ENCODE data around the gene PPP2R5D. TPM values are rescaled to one million over a fixed set of nuclear protein-coding genes. Genes with fewer than 3 reads are reported as not detected.

The PPP2R5D gene
- total RNA-seq, 2 donors from 2014 or later, result 53.0 to 96.0 TPM

DNA sequence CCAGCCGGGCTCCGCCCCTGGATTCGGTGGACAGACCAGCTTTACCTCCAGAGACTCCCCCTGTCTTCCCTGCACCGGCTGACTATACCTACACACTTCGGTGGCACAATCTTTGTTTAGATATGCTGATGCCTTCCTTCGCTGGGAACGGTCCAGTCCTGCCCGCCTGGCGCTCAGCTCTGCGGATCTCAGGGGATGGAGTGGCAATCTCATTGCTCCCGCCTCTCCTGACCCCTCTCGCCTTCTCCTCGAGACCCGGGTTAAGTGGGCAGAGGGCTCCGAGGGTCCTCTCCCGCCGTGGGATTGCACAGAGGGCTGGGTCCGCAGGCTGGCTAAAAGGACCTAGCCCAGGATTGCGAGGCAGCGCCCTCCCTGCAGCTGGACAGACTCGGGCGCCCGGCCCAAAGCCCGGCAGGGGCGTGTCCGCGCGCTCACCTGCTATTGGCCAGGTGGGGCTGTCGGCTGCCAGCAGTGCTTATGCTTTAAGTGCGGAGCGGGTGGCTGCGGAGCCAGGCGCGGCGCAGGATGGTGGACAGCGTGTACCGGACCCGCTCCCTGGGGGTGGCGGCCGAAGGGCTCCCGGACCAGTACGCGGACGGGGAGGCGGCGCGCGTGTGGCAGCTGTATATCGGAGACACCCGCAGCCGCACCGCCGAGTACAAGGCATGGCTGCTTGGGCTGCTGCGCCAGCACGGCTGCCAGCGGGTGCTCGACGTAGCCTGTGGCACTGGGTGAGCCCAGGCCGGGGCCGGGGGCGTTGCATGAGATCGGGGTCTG, 23.9 kb upstream of the PPP2R5D start, which contains the start of gene GNMT:
Gene GNMT, plus strand, starts transcription at position 512 of the 777 bp plus-strand sequence. Its CDS starts 14 bp downstream, at position 526.
- no peaks in the 10 kb centered on the region for H3K9me3 Mint-ChIP-seq
- H3K36me3 Mint-ChIP-seq, result no peaks in the 10 kb centered on the region
- ATAC-seq, result peak; percentile 88 to 89
- DNase-seq (ENCODE audit: low spot score in 2 of 2), result peak in 1 of 2 donors; percentile 54
- peak within 1 kb of the TSS; percentile 34 to 36 for H3K27ac Mint-ChIP-seq

GRCh38 chr6:42961020-42961470, 23.3 kb upstream of the PPP2R5D start:
- DNase-seq (ENCODE audit: low spot score in 2 of 2) (no peak), ATAC-seq (no peak)
- peak overlapping the region in 1 of 2 donors; percentile 34 for H3K27ac Mint-ChIP-seq
- no peaks in the 10 kb centered on the region for H3K36me3 Mint-ChIP-seq
- no peaks in the 10 kb centered on the region for H3K9me3 Mint-ChIP-seq

- no peaks in the 10 kb centered on the region for H3K9me3 Mint-ChIP-seq
- H3K36me3 Mint-ChIP-seq, result no peaks in the 10 kb centered on the region
These were observed 22.3 kb upstream of the PPP2R5D start for GRCh38 chr6:42962096-42962495.

DNA sequence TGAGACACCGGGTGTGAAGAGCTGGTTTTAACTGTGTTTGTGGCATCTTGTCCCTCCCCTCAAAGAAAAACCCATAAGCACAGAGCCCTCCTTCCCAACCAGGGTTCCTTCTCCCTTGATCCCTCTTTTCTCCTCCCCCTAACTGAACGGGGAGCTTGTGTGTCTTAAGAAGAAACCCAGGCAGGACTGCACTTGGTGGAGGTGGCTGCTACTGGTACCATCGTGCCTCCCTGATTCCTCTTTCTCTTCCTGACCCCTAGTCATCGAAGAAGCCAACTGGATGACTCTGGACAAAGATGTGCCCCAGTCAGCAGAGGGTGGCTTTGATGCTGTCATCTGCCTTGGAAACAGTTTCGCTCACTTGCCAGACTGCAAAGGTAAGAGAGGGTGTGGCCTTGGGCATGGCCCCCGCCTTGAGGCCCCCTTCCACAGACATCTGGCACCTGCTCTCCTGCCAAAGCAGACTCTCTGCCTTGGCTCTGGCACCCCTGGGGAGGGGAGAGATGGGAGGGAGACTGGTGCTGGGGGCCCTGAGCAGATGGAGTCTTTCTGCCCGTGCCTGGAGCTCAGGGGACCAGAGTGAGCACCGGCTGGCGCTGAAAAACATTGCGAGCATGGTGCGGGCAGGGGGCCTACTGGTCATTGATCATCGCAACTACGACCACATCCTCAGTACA, 21.7 kb upstream of the PPP2R5D start:
- no peak for ATAC-seq
- DNase-seq (ENCODE audit: low spot score in 2 of 2), result no peak
- Mint-ChIP-seq H3K27ac (no peak overlapping the region), H3K9me3 (no peaks in the 10 kb centered on the region), H3K36me3 (no peaks in the 10 kb centered on the region)

More at GRCh38 chr6:42962096-42962495, 22.3 kb upstream of the PPP2R5D start:
- no peak overlapping the region for H3K27ac Mint-ChIP-seq
- DNase-seq (ENCODE audit: low spot score in 2 of 2), result no peak
- no peak for ATAC-seq

GRCh38 chr6:42963179-42963854, 21.1 kb upstream of the PPP2R5D start:
- ATAC-seq, result peak in 1 of 2 donors; percentile 6
- Mint-ChIP-seq H3K9me3 (no peaks in the 10 kb centered on the region), H3K27ac (no peak overlapping the region), H3K36me3 (no peaks in the 10 kb centered on the region)
- DNase-seq (ENCODE audit: low spot score in 2 of 2), result no peak

DNA sequence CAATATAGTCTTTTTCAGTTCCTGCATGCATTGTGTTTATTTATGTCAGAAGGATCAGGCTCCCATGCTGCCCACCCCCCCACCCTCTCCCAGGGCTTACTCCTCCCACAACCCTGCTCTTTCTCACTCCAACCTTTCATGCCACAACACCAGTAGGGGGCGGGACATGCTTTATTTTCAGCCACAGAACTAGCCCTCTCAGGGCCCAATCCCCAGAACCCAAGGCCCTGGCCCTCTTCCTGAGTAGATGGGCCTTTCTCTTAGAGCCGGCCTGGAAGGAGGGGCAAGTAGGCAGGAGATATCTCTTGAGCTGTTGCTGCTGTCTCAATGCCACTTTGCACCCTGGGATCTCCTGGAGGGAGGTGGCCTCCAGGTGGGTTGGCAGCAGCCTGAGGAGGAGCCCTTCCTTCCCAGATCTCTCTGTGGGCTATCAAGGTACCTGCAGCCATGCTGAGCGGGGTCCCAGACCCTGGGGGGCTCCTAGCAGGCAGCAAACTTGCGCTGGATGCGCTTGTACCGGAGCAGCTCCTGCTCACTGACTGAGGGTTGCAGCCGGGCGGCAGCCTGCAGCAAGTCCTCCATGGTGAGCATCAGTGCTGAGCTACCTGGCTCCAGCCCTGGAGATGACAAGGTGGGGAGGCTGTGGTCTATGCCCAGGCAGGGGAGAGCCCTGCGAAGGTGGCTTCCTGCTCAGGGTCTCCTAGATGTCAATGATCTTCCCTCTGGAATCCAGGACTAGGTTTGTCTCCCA, 20.3 kb upstream of the PPP2R5D start:
- Mint-ChIP-seq H3K36me3 (no peaks in the 10 kb centered on the region), H3K9me3 (no peaks in the 10 kb centered on the region), H3K27ac (no peak overlapping the region)
- ATAC-seq, result peak; percentile 56 to 60
- DNase-seq (ENCODE audit: low spot score in 2 of 2), result peak in 1 of 2 donors; percentile 47

GRCh38 chr6:42966571-42966970, 17.8 kb upstream of the PPP2R5D start:
- H3K9me3 Mint-ChIP-seq, result no peaks in the 10 kb centered on the region
- peaks cover 0 to 2% of the 10 kb centered on the region in 2 donors for H3K36me3 Mint-ChIP-seq
- ATAC-seq (no peak), DNase-seq (ENCODE audit: low spot score in 2 of 2) (no peak)
- H3K27ac Mint-ChIP-seq, result peak overlapping the region in 1 of 2 donors; percentile 55

DNA sequence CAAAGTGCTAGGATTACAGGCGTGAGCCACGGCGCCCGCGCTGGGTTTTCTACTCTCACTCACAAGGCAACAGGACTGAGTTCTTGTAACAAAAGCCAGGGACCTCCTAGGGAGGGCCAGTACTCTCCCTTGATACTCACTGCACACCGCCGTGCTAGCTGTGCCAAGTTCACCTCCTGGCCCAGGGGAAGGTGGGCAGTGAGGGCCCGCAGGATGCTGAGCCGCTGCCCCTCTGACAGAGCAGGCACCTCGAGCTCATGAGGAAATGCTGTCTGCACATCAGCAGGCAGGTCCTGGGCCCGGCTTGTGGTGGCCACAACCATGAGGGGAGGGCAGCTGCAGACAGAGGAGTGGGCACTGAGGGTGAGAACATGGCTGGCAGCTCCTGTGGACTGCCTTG, 17.1 kb upstream of the PPP2R5D start:
- ATAC-seq, result no peak

DNA sequence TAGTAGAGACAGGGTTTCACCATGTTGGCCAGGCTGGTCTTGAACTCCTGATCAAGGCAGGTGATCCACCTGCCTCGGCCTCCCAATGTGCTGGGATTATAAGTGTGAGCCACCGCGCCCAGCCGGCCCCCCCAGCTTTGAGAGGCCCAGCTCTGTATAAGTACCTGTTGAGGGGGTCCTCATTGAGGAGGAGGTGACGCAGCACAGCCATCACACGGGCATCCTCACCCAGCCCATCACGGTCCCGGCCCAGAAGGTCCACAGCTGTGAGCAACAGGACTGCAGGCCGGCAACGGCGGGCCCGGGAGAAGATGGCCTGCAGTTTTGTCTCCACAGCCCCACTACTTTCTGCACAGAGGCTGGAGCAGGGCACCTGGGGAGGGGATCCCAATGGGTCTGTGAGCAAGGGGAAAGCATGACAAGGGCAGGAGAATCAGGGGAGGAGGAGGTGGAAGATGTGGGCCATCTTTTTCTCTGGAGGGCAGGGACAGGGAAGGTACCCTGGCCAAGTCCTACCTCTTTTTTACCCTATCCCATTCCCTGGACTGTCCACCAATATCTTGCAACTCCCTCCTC, 16.2 kb upstream of the PPP2R5D start:
- DNase-seq (ENCODE audit: low spot score in 2 of 2) (no peak), ATAC-seq (no peak)
- H3K9me3 Mint-ChIP-seq, result no peaks in the 10 kb centered on the region
- peak overlapping the region; percentile 19 to 44 for H3K27ac Mint-ChIP-seq
- peaks cover 0 to 6% of the 10 kb centered on the region in 2 donors for H3K36me3 Mint-ChIP-seq

More for the DNA sequence above, 17.1 kb upstream of the PPP2R5D start:
- Mint-ChIP-seq H3K27ac (no peak overlapping the region), H3K36me3 (peaks cover 0 to 6% of the 10 kb centered on the region in 2 donors), H3K9me3 (no peaks in the 10 kb centered on the region)
- no peak for DNase-seq (ENCODE audit: low spot score in 2 of 2)

DNA sequence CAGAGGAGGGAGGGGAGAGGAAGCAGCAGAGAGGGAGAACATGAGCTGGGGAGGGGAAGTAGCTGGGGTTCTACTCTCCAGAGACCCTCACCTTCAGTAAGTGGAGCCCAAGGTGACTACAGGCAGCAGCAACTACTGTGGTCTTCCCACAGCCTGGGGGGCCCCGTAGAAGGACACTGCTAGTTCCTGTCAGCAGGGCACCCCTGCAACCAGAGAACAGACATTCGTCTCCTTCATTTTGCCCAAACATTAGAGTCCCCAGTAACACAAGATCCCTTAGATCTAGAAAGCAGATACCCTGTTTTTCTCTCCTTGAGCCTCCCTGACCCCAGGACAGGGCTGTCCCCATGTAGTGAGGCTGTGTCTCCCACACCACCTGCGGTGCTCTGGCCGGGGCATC, 15.6 kb upstream of the PPP2R5D start:
- DNase-seq (ENCODE audit: low spot score in 2 of 2) (no peak), ATAC-seq (no peak)
- Mint-ChIP-seq H3K36me3 (peaks cover 0 to 6% of the 10 kb centered on the region in 2 donors), H3K9me3 (no peaks in the 10 kb centered on the region), H3K27ac (peak overlapping the region in 1 of 2 donors; percentile 19)

DNA sequence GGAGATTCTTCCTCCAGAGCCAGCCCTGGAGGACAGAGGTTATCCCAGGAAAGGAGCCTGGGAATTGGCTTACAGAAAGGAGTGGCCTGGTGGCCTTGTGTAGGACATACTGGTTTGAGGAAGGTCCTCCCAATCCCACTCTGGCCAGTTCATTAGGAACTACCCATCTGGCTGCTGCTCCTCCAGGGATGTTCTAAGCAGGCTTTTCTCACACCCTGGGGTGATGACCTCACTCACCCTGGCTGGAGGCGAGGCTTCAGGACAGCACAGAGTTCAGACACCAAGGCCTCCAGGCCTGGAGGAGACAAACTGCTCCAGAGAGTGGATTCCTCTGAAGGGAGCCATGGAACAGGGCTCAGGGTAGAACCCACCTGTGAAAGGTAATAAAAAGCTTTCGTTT, 14.9 kb upstream of the PPP2R5D start:
- H3K36me3 Mint-ChIP-seq, result peaks cover 0 to 6% of the 10 kb centered on the region in 2 donors
- no peak for ATAC-seq
- no peaks in the 10 kb centered on the region for H3K9me3 Mint-ChIP-seq
- H3K27ac Mint-ChIP-seq, result no peak overlapping the region
- no peak for DNase-seq (ENCODE audit: low spot score in 2 of 2)

GRCh38 chr6:42969934-42970333, 14.4 kb upstream of the PPP2R5D start:
- Mint-ChIP-seq H3K9me3 (no peaks in the 10 kb centered on the region), H3K27ac (peak overlapping the region in 1 of 2 donors; percentile 65), H3K36me3 (peaks cover 0 to 6% of the 10 kb centered on the region in 2 donors)
- no peak for ATAC-seq
- DNase-seq (ENCODE audit: low spot score in 2 of 2), result no peak

DNA sequence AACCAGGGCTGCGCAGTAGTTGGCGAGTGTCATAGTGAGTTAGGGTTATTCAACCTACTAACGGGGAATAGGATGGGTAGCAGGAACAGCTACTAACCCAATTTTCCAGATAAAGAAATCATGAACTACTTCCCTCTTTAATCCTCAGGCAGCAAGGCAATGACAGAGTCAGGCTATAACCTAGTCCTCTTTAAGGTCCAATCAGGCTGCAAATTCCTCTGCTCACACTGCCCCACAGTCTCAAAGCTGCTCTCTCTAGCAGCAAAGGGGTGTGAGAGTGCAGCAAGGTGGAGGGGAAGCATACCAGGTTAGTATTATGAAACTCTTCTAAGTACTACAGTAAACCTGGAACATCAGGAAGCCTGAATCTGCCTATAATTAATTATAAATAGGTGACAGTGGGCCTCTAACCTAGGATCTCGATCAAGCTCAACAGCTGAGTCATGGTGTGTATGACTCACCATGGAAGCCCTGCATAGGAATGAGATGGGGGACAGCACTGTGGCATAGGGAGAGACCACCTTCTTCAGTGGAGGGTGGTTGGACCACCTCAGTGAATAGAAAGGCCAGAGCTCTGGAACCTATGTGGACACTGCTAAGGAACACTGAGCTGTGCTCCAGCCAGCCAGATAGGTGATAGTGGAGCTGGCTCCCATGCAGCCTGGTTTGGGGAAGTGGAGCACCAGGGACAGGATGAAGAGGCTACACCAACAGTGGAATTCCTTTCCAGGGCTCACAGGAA, 13.3 kb upstream of the PPP2R5D start:
- Mint-ChIP-seq H3K27ac (peak overlapping the region; percentile 11 to 50), H3K9me3 (no peaks in the 10 kb centered on the region), H3K36me3 (peaks cover 0 to 6% of the 10 kb centered on the region in 2 donors)
- DNase-seq (ENCODE audit: low spot score in 2 of 2) (no peak), ATAC-seq (peak; percentile 59 to 65)

DNA sequence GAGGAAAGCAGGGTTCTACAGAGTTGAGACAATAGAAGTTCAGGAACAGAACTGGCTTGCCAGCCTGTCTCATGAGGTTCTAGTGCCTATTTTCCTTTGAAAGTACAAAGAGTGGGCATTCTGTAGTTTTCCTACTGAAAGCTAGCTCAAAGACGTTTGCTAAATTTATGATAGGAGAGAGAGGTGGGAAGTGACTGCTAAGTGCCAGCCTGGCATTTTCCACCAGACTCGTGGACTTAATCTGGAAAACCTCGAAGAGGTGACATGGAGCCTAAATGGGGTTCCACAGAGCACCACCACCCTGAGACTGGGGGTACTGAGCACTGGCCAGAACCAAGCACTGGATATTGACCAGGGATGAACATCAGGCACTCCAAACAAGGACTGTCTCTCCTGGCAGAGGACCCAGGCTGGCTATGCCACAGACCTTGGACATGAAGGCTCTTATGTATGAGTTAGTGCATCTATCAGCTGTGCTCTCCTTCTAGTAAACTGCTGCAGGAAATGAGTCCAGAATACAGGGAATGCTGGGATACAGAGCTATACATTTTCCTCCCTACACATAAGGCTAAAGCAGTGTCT, 12.5 kb upstream of the PPP2R5D start:
- DNase-seq (ENCODE audit: low spot score in 2 of 2), result no peak
- ATAC-seq, result no peak
- peaks cover 0 to 13% of the 10 kb centered on the region in 2 donors for H3K36me3 Mint-ChIP-seq
- H3K27ac Mint-ChIP-seq, result peak overlapping the region; percentile 11 to 70
- H3K9me3 Mint-ChIP-seq, result no peaks in the 10 kb centered on the region

DNA sequence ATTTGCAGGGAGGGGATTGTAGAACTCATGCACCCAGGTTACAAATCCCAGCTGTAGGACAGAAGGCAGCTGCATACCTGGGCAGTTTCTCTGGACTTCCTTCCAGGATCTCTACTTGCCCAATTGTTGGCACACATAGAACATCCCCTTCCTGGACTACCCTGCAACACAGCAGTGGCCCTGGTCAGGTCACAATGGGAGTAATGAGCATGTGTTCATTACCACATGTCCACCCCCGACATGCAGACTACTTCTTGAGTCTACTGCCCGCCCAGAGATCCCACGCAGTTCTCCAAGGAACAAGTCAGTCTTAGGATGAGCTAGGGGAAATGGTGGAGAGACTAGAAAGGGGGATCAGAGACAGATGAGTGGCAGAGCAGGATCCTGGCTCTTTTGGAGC, 10.4 kb upstream of the PPP2R5D start:
- ATAC-seq (no peak), DNase-seq (ENCODE audit: low spot score in 2 of 2) (no peak)
- H3K27ac Mint-ChIP-seq, result peak overlapping the region in 1 of 2 donors; percentile 60
- H3K9me3 Mint-ChIP-seq, result no peaks in the 10 kb centered on the region
- H3K36me3 Mint-ChIP-seq, result peaks cover 5 to 22% of the 10 kb centered on the region in 2 donors

Data from activated naive CD4-positive, alpha-beta T cell treated with anti-CD3 and anti-CD28 coated beads, Interleukin-2, amount 50 U/mL, for 72 hours (primary cell).